DOHH2 (cell line): Measurements from ENCODE around the gene APEH.

ENCODE experiments used
- H3F3A ChIP-seq: fragments of 200-600 bp; sonication (generic), shearing (Covaris generic); 2 replicates; pipeline ENCODE4 v1.6.0; 2016; ENCODE audit warnings: antibody characterized with exemption, mild to moderate bottlenecking; ENCODE audit not compliant: control insufficient read depth, insufficient read depth
- H3K27ac ChIP-seq: fragments of 200-600 bp; sonication (generic); 2 replicates; pipeline ENCODE4 v1.5.1; 2014; ENCODE audit warnings: low read depth, mild to moderate bottlenecking, low read length, moderate library complexity
- H3K27me3 ChIP-seq: fragments of 200-600 bp; sonication (generic); 2 replicates; pipeline ENCODE4 v1.6.1; 2014; ENCODE audit warnings: mild to moderate bottlenecking, low read length, mixed read lengths; ENCODE audit not compliant: control insufficient read depth
- H3K36me3 ChIP-seq: fragments of 200-600 bp; sonication (generic); 2 replicates; pipeline ENCODE4 v1.6.1; 2014; ENCODE audit warnings: mild to moderate bottlenecking, low read length, moderate library complexity, mixed read lengths; ENCODE audit not compliant: control insufficient read depth
- H3K4me1 ChIP-seq: fragments of 200-600 bp; sonication (generic); 2 replicates; pipeline ENCODE4 v1.6.1; 2014; ENCODE audit warnings: mild to moderate bottlenecking, low read length, mixed read lengths; ENCODE audit not compliant: control insufficient read depth
- H3K4me2 ChIP-seq: fragments of 200-600 bp; sonication (generic); 2 replicates; pipeline ENCODE4 v1.6.0; 2014; ENCODE audit warnings: mild to moderate bottlenecking, low read length, moderate library complexity
- H3K4me3 ChIP-seq: fragments of 200-600 bp; sonication (generic); 2 replicates; pipeline ENCODE4 v1.5.1; 2014; ENCODE audit warnings: mild to moderate bottlenecking, low read length, mixed read lengths
- H3K79me2 ChIP-seq: fragments of 200-600 bp; sonication (generic); 2 replicates; pipeline ENCODE4 v1.6.1; 2014; ENCODE audit warnings: mild to moderate bottlenecking, low read length, mixed read lengths; ENCODE audit not compliant: control insufficient read depth
- H3K9me2 ChIP-seq: fragments of 200-600 bp; sonication (generic); replicated peaks from 2 replicates; pipeline ENCODE4 v1.6.1; 2014; ENCODE audit warnings: mild to moderate bottlenecking, low read length, mixed read lengths; ENCODE audit not compliant: control insufficient read depth
- H3K9me3 ChIP-seq: fragments of 200-600 bp; sonication (generic); 2 replicates; pipeline ENCODE4 v1.6.1; 2014; ENCODE audit warnings: antibody characterized with exemption, low read length, mixed read lengths; ENCODE audit not compliant: control insufficient read depth, insufficient read depth
- H4K20me1 ChIP-seq: fragments of 200-600 bp; sonication (generic); 2 replicates; pipeline ENCODE4 v1.6.0; 2014; ENCODE audit warnings: low read depth, mild to moderate bottlenecking, antibody characterized with exemption, low read length, moderate library complexity; ENCODE audit not compliant: control insufficient read depth, insufficient read depth
- CTCF ChIP-seq: fragments of 200-600 bp; sonication (generic); IDR thresholded peaks from one replicate; pipeline ENCODE4 v1.5.1; 2014; ENCODE audit warnings: antibody characterized with exemption, mild to moderate bottlenecking, low read depth, low read length; ENCODE audit not compliant: poor library complexity, severe bottlenecking
- EZH2phosphoT487 ChIP-seq: fragments of 200-600 bp; sonication (generic); IDR thresholded peaks from 2 replicates; pipeline ENCODE4 v1.6.1; 2017; ENCODE audit warnings: borderline replicate concordance, mild to moderate bottlenecking, antibody characterized with exemption, low read length, moderate library complexity, mixed read lengths

Gene APEH

GRCh38 chr3:49662021-49662420 is 12.1 kb upstream of the APEH start:
- H3K9me3 ChIP-seq = no peaks in the 10 kb centered on the region
- no peaks in the 10 kb centered on the region for H4K20me1 ChIP-seq
- no peaks in the 10 kb centered on the region for H3F3A ChIP-seq
- H3K4me2 ChIP-seq = no peak overlapping the region
- H3K4me1 ChIP-seq = peaks cover 2% of the 10 kb centered on the region; the same call in 1 of the 2 replicates
- TF ChIP-seq EZH2phosphoT487 (no peak), CTCF (no peak)
- no peak overlapping the region for H3K27ac ChIP-seq
- no peak overlapping the region for H3K4me3 ChIP-seq
- no peaks in the 10 kb centered on the region for H3K27me3 ChIP-seq
- no peaks in the 10 kb centered on the region for H3K36me3 ChIP-seq
- no peaks in the 10 kb centered on the region for H3K9me2 ChIP-seq
- H3K79me2 ChIP-seq = no peaks in the 10 kb centered on the region

DNA sequence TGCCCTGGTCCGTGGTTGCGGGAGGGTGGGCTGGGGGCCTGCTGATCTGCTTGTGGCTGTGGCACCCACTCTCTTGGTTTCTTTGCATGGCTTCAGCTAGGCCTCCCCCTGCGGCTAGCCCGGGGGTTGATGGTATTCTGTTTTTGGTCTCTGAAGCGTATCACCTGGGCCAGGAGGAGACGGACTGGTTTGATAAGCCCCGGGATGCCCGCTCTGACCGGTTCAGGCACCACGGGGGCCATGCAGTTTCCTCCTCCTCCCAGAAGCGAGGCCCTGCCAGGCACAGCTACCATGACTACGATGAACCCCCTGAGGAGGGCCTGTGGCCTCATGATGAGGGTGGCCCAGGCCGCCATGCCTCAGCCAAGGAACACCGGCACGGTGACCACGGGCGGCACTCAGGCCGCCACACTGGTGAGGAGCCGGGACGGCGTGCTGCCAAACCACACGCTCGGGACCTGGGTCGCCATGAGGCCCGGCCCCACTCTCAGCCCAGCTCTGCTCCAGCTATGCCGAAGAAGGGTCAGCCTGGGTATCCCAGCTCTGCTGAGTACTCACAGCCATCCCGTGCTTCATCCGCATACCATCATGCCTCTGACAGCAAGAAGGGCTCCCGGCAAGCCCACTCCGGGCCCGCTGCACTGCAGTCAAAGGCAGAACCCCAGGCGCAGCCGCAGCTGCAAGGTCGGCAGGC is 11.3 kb upstream of the APEH start:
- Histone ChIP-seq H3K36me3 (no peaks in the 10 kb centered on the region), H3F3A (no peaks in the 10 kb centered on the region), H3K4me3 (no peak overlapping the region), H3K4me2 (no peak overlapping the region), H3K9me3 (no peaks in the 10 kb centered on the region), H3K27ac (no peak overlapping the region), H3K9me2 (no peaks in the 10 kb centered on the region), H3K79me2 (no peaks in the 10 kb centered on the region), H3K27me3 (no peaks in the 10 kb centered on the region), H3K4me1 (no peaks in the 10 kb centered on the region), H4K20me1 (no peaks in the 10 kb centered on the region)
- no peak for TF ChIP-seq EZH2phosphoT487
- TF ChIP-seq CTCF = no peak

GRCh38 chr3:49663831-49664230 is 10.3 kb upstream of the APEH start:
- H3K4me2 ChIP-seq = no peak overlapping the region
- H3K4me3 ChIP-seq = no peak overlapping the region
- H3K36me3 ChIP-seq = no peaks in the 10 kb centered on the region
- H3F3A ChIP-seq = no peaks in the 10 kb centered on the region
- no peaks in the 10 kb centered on the region for H3K27me3 ChIP-seq
- no peak overlapping the region for H3K27ac ChIP-seq
- no peaks in the 10 kb centered on the region for H3K9me3 ChIP-seq
- no peaks in the 10 kb centered on the region for H4K20me1 ChIP-seq
- no peaks in the 10 kb centered on the region for H3K9me2 ChIP-seq
- TF ChIP-seq EZH2phosphoT487 (no peak), CTCF (no peak)
- H3K79me2 ChIP-seq = no peaks in the 10 kb centered on the region
- H3K4me1 ChIP-seq = no peaks in the 10 kb centered on the region
